ENCODE results near the gene HMGCS2.

HMGCS2 gene

GRCh38 chr1:119768778-119769177, at the start of gene HMGCS2:
TSS of gene HMGCS2 (minus strand) at chr1:119768905. CDS start at chr1:119768844, 61 bp downstream.
- Histone ChIP-seq H3K9me3 (ENCODE audit: insufficient read depth, low read length) (no peaks in the 10 kb centered on the region), H3K4me3 (ENCODE audit: insufficient read length, low read depth) (no peak within 1 kb of the TSS), H3K27me3 (ENCODE audit: insufficient read depth, insufficient read length) (no peaks in the 10 kb centered on the region), H3K9ac (ENCODE audit: insufficient read length, low read depth) (no peak within 1 kb of the TSS), H3K36me3 (ENCODE audit: insufficient read depth, insufficient read length, low read length) (no peaks in the 10 kb centered on the region), H3K4me1 (ENCODE audit: insufficient read depth, insufficient read length) (no peaks in the 10 kb centered on the region)
- no peak for TF ChIP-seq SUZ12 (IDR thresholded peaks at IDR 0.05; ENCODE audit: extremely low read depth, insufficient read depth, insufficient read length)
- TF ChIP-seq ZNF274 (IDR thresholded peaks at IDR 0.05; ENCODE audit: low read depth, low read length), result no peak
- TF ChIP-seq YY1 (IDR thresholded peaks at IDR 0.05; ENCODE audit: insufficient read depth, insufficient read length), result no peak
- DNase-seq (ENCODE audit: low read depth, low spot score), result no peak

GRCh38 chr1:119818181-119818580, 49.5 kb upstream of the HMGCS2 start:
- TF ChIP-seq ZNF274 (IDR thresholded peaks at IDR 0.05; ENCODE audit: low read depth, low read length) (no peak), SUZ12 (IDR thresholded peaks at IDR 0.05; ENCODE audit: extremely low read depth, insufficient read depth, insufficient read length) (no peak), YY1 (IDR thresholded peaks at IDR 0.05; ENCODE audit: insufficient read depth, insufficient read length) (no peak)
- Histone ChIP-seq H3K9ac (ENCODE audit: insufficient read length, low read depth) (no peak overlapping the region), H3K9me3 (ENCODE audit: insufficient read depth, low read length) (no peaks in the 10 kb centered on the region), H3K4me3 (ENCODE audit: insufficient read length, low read depth) (no peak overlapping the region), H3K4me1 (ENCODE audit: insufficient read depth, insufficient read length) (no peaks in the 10 kb centered on the region), H3K27me3 (ENCODE audit: insufficient read depth, insufficient read length) (no peaks in the 10 kb centered on the region), H3K36me3 (ENCODE audit: insufficient read depth, insufficient read length, low read length) (no peaks in the 10 kb centered on the region)
- DNase-seq (ENCODE audit: low read depth, low spot score), result no peak

GRCh38 chr1:119816407-119816806, 47.7 kb upstream of the HMGCS2 start:
- Histone ChIP-seq H3K4me3 (ENCODE audit: insufficient read length, low read depth) (no peak overlapping the region), H3K27me3 (ENCODE audit: insufficient read depth, insufficient read length) (no peaks in the 10 kb centered on the region), H3K9ac (ENCODE audit: insufficient read length, low read depth) (no peak overlapping the region), H3K9me3 (ENCODE audit: insufficient read depth, low read length) (no peaks in the 10 kb centered on the region), H3K36me3 (ENCODE audit: insufficient read depth, insufficient read length, low read length) (no peaks in the 10 kb centered on the region), H3K4me1 (ENCODE audit: insufficient read depth, insufficient read length) (no peaks in the 10 kb centered on the region)
- no peak for TF ChIP-seq SUZ12 (IDR thresholded peaks at IDR 0.05; ENCODE audit: extremely low read depth, insufficient read depth, insufficient read length)
- no peak for TF ChIP-seq ZNF274 (IDR thresholded peaks at IDR 0.05; ENCODE audit: low read depth, low read length)
- DNase-seq (ENCODE audit: low read depth, low spot score), result no peak

GRCh38 chr1:119815928-119816327, 47.2 kb upstream of the HMGCS2 start:
- no peaks in the 10 kb centered on the region for H3K36me3 ChIP-seq (ENCODE audit: insufficient read depth, insufficient read length, low read length)
- no peaks in the 10 kb centered on the region for H3K4me1 ChIP-seq (ENCODE audit: insufficient read depth, insufficient read length)
- H3K27me3 ChIP-seq (ENCODE audit: insufficient read depth, insufficient read length), result no peaks in the 10 kb centered on the region
- H3K9ac ChIP-seq (ENCODE audit: insufficient read length, low read depth), result no peak overlapping the region
- no peak for DNase-seq (ENCODE audit: low read depth, low spot score)
- no peaks in the 10 kb centered on the region for H3K9me3 ChIP-seq (ENCODE audit: insufficient read depth, low read length)
- TF ChIP-seq ZNF274 (IDR thresholded peaks at IDR 0.05; ENCODE audit: low read depth, low read length) (no peak), SUZ12 (IDR thresholded peaks at IDR 0.05; ENCODE audit: extremely low read depth, insufficient read depth, insufficient read length) (no peak), YY1 (IDR thresholded peaks at IDR 0.05; ENCODE audit: insufficient read depth, insufficient read length) (no peak)
- H3K4me3 ChIP-seq (ENCODE audit: insufficient read length, low read depth), result no peak overlapping the region

GRCh38 chr1:119815361-119815760, 46.7 kb upstream of the HMGCS2 start:
- Histone ChIP-seq H3K9ac (ENCODE audit: insufficient read length, low read depth) (no peak overlapping the region), H3K4me1 (ENCODE audit: insufficient read depth, insufficient read length) (no peaks in the 10 kb centered on the region), H3K9me3 (ENCODE audit: insufficient read depth, low read length) (no peaks in the 10 kb centered on the region), H3K4me3 (ENCODE audit: insufficient read length, low read depth) (no peak overlapping the region), H3K36me3 (ENCODE audit: insufficient read depth, insufficient read length, low read length) (no peaks in the 10 kb centered on the region), H3K27me3 (ENCODE audit: insufficient read depth, insufficient read length) (no peaks in the 10 kb centered on the region)
- no peak for DNase-seq (ENCODE audit: low read depth, low spot score)
- TF ChIP-seq ZNF274 (IDR thresholded peaks at IDR 0.05; ENCODE audit: low read depth, low read length) (no peak), YY1 (IDR thresholded peaks at IDR 0.05; ENCODE audit: insufficient read depth, insufficient read length) (no peak), SUZ12 (IDR thresholded peaks at IDR 0.05; ENCODE audit: extremely low read depth, insufficient read depth, insufficient read length) (no peak)

GRCh38 chr1:119814288-119814687, 45.6 kb upstream of the HMGCS2 start:
- no peaks in the 10 kb centered on the region for H3K36me3 ChIP-seq (ENCODE audit: insufficient read depth, insufficient read length, low read length)
- H3K4me1 ChIP-seq (ENCODE audit: insufficient read depth, insufficient read length), result no peaks in the 10 kb centered on the region
- H3K4me3 ChIP-seq (ENCODE audit: insufficient read length, low read depth), result no peak overlapping the region
- H3K9me3 ChIP-seq (ENCODE audit: insufficient read depth, low read length), result no peaks in the 10 kb centered on the region
- TF ChIP-seq SUZ12 (IDR thresholded peaks at IDR 0.05; ENCODE audit: extremely low read depth, insufficient read depth, insufficient read length) (no peak), YY1 (IDR thresholded peaks at IDR 0.05; ENCODE audit: insufficient read depth, insufficient read length) (no peak), ZNF274 (IDR thresholded peaks at IDR 0.05; ENCODE audit: low read depth, low read length) (no peak)
- H3K27me3 ChIP-seq (ENCODE audit: insufficient read depth, insufficient read length), result no peaks in the 10 kb centered on the region
- no peak for DNase-seq (ENCODE audit: low read depth, low spot score)
- no peak overlapping the region for H3K9ac ChIP-seq (ENCODE audit: insufficient read length, low read depth)

- TF ChIP-seq SUZ12 (IDR thresholded peaks at IDR 0.05; ENCODE audit: extremely low read depth, insufficient read depth, insufficient read length) (no peak), YY1 (IDR thresholded peaks at IDR 0.05; ENCODE audit: insufficient read depth, insufficient read length) (no peak), ZNF274 (IDR thresholded peaks at IDR 0.05; ENCODE audit: low read depth, low read length) (no peak)
- H3K9ac ChIP-seq (ENCODE audit: insufficient read length, low read depth), result no peak overlapping the region
- H3K27me3 ChIP-seq (ENCODE audit: insufficient read depth, insufficient read length), result no peaks in the 10 kb centered on the region
- DNase-seq (ENCODE audit: low read depth, low spot score), result no peak
- H3K36me3 ChIP-seq (ENCODE audit: insufficient read depth, insufficient read length, low read length), result no peaks in the 10 kb centered on the region
- no peaks in the 10 kb centered on the region for H3K4me1 ChIP-seq (ENCODE audit: insufficient read depth, insufficient read length)
- H3K4me3 ChIP-seq (ENCODE audit: insufficient read length, low read depth), result no peak overlapping the region
- no peaks in the 10 kb centered on the region for H3K9me3 ChIP-seq (ENCODE audit: insufficient read depth, low read length)
Observed at GRCh38 chr1:119811985-119812557, 43.4 kb upstream of the HMGCS2 start.
